GM12892 (cell line): Measurements from ENCODE around the gene HEXA.

Experiments used
- POLR2A ChIP-seq: IDR thresholded peaks from 2 replicates; pipeline ENCODE4 v1.6.1; 2011; ENCODE audit warnings: low read depth, low read length, control low read depth
- POLR2AphosphoS5 ChIP-seq: IDR thresholded peaks from 2 replicates; pipeline ENCODE4 v1.6.1; 2011; ENCODE audit warnings: low read depth, low read length, control low read depth
- TAF1 ChIP-seq: IDR thresholded peaks from 2 replicates; pipeline ENCODE4 v1.6.1; 2011; ENCODE audit warnings: low read depth, mild to moderate bottlenecking, control low read depth, low read length, borderline replicate concordance

DNA sequence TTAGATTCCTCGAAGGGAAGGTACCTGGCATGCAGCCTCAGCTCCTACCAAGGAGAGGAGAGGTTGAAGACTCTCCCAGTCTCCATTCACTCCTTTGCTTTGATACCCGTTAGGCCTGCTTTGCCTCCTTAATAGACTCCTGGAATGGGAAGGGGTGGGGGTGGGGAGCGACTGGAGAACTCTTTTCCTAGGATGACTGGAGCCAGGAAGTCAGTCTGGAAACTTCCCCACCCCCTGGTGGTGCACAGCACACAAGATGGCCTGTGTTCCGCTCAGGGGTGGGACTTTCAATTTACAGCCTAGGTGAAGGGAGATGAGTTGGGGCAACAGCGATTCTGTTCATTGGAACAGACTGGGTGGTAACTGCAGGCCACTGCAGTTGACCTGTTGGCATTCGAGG lies 34.5 kb downstream of the HEXA start:
- TF ChIP-seq POLR2A (no peak), TAF1 (no peak), POLR2AphosphoS5 (no peak)
